Glutamatergic neuron (in vitro differentiated cells): ENCODE data around the gene DSCAML1. TPM values are rescaled to one million over a fixed set of nuclear protein-coding genes. Genes with fewer than 3 reads are reported as not detected.

Experiments used
- DNase-seq: peaks from one replicate; pipeline ENCODE4 v3.0.0; 2022
- H3K27ac Mint-ChIP-seq: one replicate; pipeline ENCODE4 v1.8.0; 2020; ENCODE audit warnings: mild to moderate bottlenecking, mixed read lengths, inconsistent platforms; ENCODE audit not compliant: unreplicated experiment
- H3K27me3 Mint-ChIP-seq: one replicate; pipeline ENCODE4 v1.8.0; 2020; ENCODE audit warnings: mild to moderate bottlenecking, moderate library complexity, mixed read lengths, inconsistent platforms; ENCODE audit not compliant: unreplicated experiment
- H3K36me3 Mint-ChIP-seq: one replicate; pipeline ENCODE4 v1.8.0; 2020; ENCODE audit warnings: mild to moderate bottlenecking, mixed read lengths, inconsistent platforms; ENCODE audit not compliant: unreplicated experiment
- H3K4me1 Mint-ChIP-seq: one replicate; pipeline ENCODE4 v1.8.0; 2020; ENCODE audit warnings: mild to moderate bottlenecking, low read depth, mixed read lengths, inconsistent platforms; ENCODE audit not compliant: unreplicated experiment
- H3K4me3 Mint-ChIP-seq: one replicate; pipeline ENCODE4 v1.8.0; 2020; ENCODE audit warnings: mild to moderate bottlenecking, mixed read lengths, inconsistent platforms; ENCODE audit not compliant: unreplicated experiment
- H3K9me3 Mint-ChIP-seq: one replicate; pipeline ENCODE4 v1.8.0; 2020; ENCODE audit warnings: mild to moderate bottlenecking, moderate library complexity, mixed read lengths, inconsistent platforms; ENCODE audit not compliant: unreplicated experiment
- total RNA-seq: library from RNA; stranded (reverse); fragmentation: NEBNext Ultra II Directional; extraction: Animal tissue kit (Norgen Biotek cat#: 25700); gene quantifications from one replicate; pipeline ENCODE4 v1.2.1, GENCODE V29; 2021; ENCODE audit not compliant: unreplicated experiment
- TF ChIP-seq, protein P1 (sequence below): fragments of 200-600 bp; sonication (generic); IDR thresholded peaks from one replicate; pipeline ENCODE4 v1.5.0; 2021; ENCODE audit not compliant: partially characterized antibody, unreplicated experiment

The DSCAML1 gene
- total RNA-seq, 1 donor from 2014 or later, result 0.07 TPM

DNA sequence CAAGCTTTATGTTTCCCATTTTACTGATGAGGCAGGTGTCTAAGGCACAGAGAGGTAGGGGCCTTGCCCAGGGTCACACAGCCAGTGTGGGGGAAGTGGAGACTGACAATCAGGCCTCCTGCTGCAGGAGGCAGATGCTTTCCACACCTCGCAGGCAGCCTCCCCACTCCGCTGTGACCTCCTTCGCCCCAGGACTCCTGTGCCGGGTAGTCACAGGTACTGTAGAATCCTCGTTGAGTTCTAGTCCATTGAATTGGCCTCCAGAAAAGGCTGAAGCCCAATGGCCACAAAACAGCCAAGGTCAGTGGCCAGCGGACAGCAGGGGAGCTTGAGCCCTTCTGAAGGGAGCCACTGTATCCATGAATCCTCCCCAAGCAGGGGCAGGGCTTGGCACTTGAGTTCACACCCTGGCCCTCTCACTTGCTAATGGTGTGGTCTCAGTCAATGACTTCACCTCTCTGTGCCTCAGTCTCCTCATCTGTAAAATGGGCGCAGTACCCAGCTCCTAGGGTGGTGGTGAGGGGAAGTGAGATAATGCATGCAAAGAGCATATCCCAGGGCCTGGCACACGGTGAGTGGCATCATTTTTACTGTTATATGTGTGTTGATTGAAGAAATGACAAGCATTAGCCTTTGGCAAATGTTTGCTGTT is 28.6 kb upstream of the DSCAML1 start:
- Mint-ChIP-seq H3K9me3 (peaks cover 5% of the 10 kb centered on the region), H3K4me1 (peaks cover 13% of the 10 kb centered on the region), H3K27me3 (peaks cover 12% of the 10 kb centered on the region), H3K27ac (no peak overlapping the region), H3K4me3 (no peak overlapping the region), H3K36me3 (no peaks in the 10 kb centered on the region)
- DNase-seq, result no peak
- TF ChIP-seq, protein P1, sequence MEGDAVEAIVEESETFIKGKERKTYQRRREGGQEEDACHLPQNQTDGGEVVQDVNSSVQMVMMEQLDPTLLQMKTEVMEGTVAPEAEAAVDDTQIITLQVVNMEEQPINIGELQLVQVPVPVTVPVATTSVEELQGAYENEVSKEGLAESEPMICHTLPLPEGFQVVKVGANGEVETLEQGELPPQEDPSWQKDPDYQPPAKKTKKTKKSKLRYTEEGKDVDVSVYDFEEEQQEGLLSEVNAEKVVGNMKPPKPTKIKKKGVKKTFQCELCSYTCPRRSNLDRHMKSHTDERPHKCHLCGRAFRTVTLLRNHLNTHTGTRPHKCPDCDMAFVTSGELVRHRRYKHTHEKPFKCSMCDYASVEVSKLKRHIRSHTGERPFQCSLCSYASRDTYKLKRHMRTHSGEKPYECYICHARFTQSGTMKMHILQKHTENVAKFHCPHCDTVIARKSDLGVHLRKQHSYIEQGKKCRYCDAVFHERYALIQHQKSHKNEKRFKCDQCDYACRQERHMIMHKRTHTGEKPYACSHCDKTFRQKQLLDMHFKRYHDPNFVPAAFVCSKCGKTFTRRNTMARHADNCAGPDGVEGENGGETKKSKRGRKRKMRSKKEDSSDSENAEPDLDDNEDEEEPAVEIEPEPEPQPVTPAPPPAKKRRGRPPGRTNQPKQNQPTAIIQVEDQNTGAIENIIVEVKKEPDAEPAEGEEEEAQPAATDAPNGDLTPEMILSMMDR, result no peak

DNA sequence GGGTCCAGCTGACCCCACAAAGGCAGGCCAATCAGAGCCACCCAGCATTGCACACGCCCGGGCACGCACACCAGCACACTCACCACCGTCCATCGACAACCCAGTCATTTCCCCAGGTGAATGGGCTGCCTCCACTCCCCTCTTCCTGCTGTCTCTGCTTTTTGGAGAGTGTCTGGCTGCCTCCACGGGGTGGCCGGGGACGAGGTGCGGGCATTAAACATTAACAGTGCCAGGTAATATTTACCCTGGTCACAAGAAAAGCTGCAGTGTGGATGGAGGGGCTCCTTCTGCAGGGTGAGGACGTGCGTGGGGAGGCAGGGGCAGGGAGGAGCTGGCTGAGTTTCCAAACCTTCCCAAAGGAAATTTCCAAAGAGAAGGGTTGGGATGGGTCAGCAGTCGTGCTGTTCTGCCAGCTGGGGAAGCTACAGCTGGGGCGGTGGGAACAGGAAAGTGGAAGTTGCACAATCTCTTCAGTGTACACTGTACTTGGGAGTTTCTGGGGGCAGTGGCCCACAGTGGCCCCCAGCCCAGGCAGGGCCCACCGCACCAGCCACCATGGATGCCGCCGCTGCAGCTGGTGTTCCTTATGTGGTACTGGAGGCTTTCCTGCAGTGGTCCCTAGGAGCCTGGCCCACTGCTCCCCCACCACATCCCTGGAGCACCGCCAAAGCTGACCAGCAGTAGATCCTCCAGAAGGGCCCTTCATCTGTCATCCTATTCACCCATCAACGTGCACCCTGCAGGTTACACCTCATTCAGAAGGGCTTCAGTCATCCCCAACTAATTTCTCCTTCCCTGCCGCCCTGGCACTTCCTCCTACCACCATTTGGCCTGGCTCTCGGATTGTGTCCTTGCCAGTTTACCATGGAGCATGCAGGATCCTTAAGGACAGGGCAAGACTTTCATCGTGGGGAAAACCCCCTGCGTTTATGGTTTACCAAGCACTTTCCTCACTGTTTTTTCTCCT is 27.8 kb upstream of the DSCAML1 start, which contains the start of gene FXYD2:
FXYD2 (minus strand) TSS at position 174 of the 967 bp plus-strand sequence; CDS start at position 108, 66 bp downstream.
- Mint-ChIP-seq H3K27ac (no peak within 1 kb of the TSS), H3K4me3 (no peak within 1 kb of the TSS), H3K36me3 (no peaks in the 10 kb centered on the region), H3K4me1 (peaks cover 13% of the 10 kb centered on the region), H3K9me3 (peaks cover 3% of the 10 kb centered on the region), H3K27me3 (peaks cover 12% of the 10 kb centered on the region)
- peak; percentile 15 for DNase-seq
- TF ChIP-seq, protein P1, result no peak

- Mint-ChIP-seq H3K27ac (no peak overlapping the region), H3K9me3 (peaks cover 3% of the 10 kb centered on the region), H3K4me1 (peaks cover 13% of the 10 kb centered on the region), H3K4me3 (no peak overlapping the region), H3K27me3 (peaks cover 12% of the 10 kb centered on the region), H3K36me3 (no peaks in the 10 kb centered on the region)
- DNase-seq, result peak; percentile 46
- TF ChIP-seq, protein P1, result no peak
Observed at GRCh38 chr11:117823946-117824420, 27.0 kb upstream of the DSCAML1 start.

DNA sequence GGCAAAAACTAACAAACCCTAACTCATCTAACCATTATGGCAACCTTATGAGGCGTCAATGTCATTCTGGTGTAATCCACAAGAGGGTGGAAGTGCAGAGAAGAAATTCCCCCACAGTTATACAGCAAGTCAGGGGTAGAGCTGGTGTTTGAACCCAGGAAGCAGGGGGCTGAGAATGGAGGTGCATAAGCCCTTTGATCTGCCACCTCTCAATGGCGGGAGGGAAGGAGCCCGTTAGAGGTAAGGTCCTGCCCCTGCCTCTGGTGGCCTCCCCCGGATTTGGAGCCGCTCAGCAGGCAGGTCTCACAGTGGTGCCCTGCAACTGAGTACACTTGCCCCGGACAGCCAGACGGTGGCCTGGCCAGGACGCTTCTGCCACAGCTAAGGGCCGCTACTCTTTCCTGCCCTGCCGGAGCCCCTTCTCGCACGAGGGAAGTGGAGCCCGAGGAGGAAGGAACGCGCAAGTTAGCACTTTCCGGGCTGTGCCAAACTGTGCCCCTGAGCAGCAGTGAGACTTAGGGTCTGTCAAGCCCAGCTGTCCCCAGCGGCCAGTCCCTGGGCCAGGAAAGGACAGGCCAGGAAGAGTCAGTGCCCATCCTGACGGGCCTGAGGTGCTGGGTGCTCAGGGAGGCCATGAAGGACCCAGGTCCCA is 26.4 kb upstream of the DSCAML1 start:
- TF ChIP-seq, protein P1, result peak; percentile 20
- Mint-ChIP-seq H3K36me3 (no peaks in the 10 kb centered on the region), H3K27ac (peak overlapping the region; percentile 43), H3K9me3 (peaks cover 3% of the 10 kb centered on the region), H3K4me1 (peaks cover 13% of the 10 kb centered on the region), H3K27me3 (peaks cover 12% of the 10 kb centered on the region), H3K4me3 (no peak overlapping the region)
- peak; percentile 27 for DNase-seq
